Measurements from ENCODE around the gene SLX1B.
"Not testable (repeated sequence)": the region's sequence is repeated elsewhere in the genome, so short reads cannot be mapped to it uniquely, and the experiment has no call there.

The SLX1B gene

GRCh38 chr16:29454269-29454668 is at the start of gene SLX1B, which contains the start of gene BOLA2:
Gene SLX1B, plus strand, starts transcription at chr16:29454533.
Gene BOLA2, minus strand, starts transcription at chr16:29454351. Its CDS starts 98 bp downstream, at chr16:29454253.
- DNase-seq (ENCODE audit: low spot score), result not testable (repeated sequence)

GRCh38 chr16:29405249-29405648 is 49.1 kb upstream of the SLX1B start:
- DNase-seq (ENCODE audit: low spot score), result not testable (repeated sequence)

- not testable (repeated sequence) for DNase-seq (ENCODE audit: low spot score)
These were observed 30.7 kb upstream of the SLX1B start for GRCh38 chr16:29423587-29423986.

- DNase-seq (ENCODE audit: low spot score), result not testable (repeated sequence)
These were observed 28.9 kb upstream of the SLX1B start for GRCh38 chr16:29425390-29425789.

- DNase-seq (ENCODE audit: low spot score), result not testable (repeated sequence)
These were observed 579 bp upstream of the SLX1B start for GRCh38 chr16:29453754-29454153.

- DNase-seq (ENCODE audit: low spot score), result not testable (repeated sequence)
These were observed 495 bp downstream of the SLX1B start for GRCh38 chr16:29454828-29455227.

- DNase-seq (ENCODE audit: low spot score), result not testable (repeated sequence)
These were observed 3.3 kb downstream of the SLX1B start for GRCh38 chr16:29457660-29458059.

- not testable (repeated sequence) for DNase-seq (ENCODE audit: low spot score)
These were observed 5.6 kb downstream of the SLX1B start, which contains the start of gene SULT1A4 for GRCh38 chr16:29459706-29460646. Gene SULT1A4, plus strand, starts transcription at chr16:29459913. Its CDS starts 1,473 bp downstream, at chr16:29461386.

- not testable (repeated sequence) for DNase-seq (ENCODE audit: low spot score)
These were observed 6.3 kb downstream of the SLX1B start for GRCh38 chr16:29460647-29461030.

GRCh38 chr16:29465985-29466824 is 11.9 kb downstream of the SLX1B start:
- not testable (repeated sequence) for DNase-seq (ENCODE audit: low spot score)

- DNase-seq (ENCODE audit: low spot score), result not testable (repeated sequence)
These were observed 12.6 kb downstream of the SLX1B start for GRCh38 chr16:29466904-29467303.

- DNase-seq (ENCODE audit: low spot score), result not testable (repeated sequence)
These were observed 13.5 kb downstream of the SLX1B start for GRCh38 chr16:29467654-29468366.

GRCh38 chr16:29469660-29470059 is 15.3 kb downstream of the SLX1B start:
- not testable (repeated sequence) for DNase-seq (ENCODE audit: low spot score)

GRCh38 chr16:29472065-29472464 is 17.7 kb downstream of the SLX1B start:
- DNase-seq (ENCODE audit: low spot score), result not testable (repeated sequence)

- DNase-seq (ENCODE audit: low spot score), result not testable (repeated sequence)
These were observed 27.9 kb downstream of the SLX1B start for GRCh38 chr16:29482276-29482675.

- not testable (repeated sequence) for DNase-seq (ENCODE audit: low spot score)
These were observed 52.0 kb downstream of the SLX1B start, which contains the start of gene NPIPB12 for GRCh38 chr16:29506308-29506707. Gene NPIPB12, minus strand, starts transcription at chr16:29506408.
